HL-60 (cell line): Measurements from ENCODE around the gene TESK2.

Experiments used
- GABPA ChIP-seq: IDR thresholded peaks from 2 replicates; pipeline ENCODE4 v1.6.1; 2012; ENCODE audit warnings: low read depth
- POLR2AphosphoS5 ChIP-seq: IDR thresholded peaks from 2 replicates; pipeline ENCODE4 v1.6.1; 2012; ENCODE audit warnings: low read depth
- TF ChIP-seq, protein P1 (sequence below): IDR thresholded peaks from one replicate; pipeline ENCODE4 v1.5.1; 2011; ENCODE audit warnings: low read length, control low read depth, inconsistent platforms; ENCODE audit not compliant: insufficient read depth

DNA sequence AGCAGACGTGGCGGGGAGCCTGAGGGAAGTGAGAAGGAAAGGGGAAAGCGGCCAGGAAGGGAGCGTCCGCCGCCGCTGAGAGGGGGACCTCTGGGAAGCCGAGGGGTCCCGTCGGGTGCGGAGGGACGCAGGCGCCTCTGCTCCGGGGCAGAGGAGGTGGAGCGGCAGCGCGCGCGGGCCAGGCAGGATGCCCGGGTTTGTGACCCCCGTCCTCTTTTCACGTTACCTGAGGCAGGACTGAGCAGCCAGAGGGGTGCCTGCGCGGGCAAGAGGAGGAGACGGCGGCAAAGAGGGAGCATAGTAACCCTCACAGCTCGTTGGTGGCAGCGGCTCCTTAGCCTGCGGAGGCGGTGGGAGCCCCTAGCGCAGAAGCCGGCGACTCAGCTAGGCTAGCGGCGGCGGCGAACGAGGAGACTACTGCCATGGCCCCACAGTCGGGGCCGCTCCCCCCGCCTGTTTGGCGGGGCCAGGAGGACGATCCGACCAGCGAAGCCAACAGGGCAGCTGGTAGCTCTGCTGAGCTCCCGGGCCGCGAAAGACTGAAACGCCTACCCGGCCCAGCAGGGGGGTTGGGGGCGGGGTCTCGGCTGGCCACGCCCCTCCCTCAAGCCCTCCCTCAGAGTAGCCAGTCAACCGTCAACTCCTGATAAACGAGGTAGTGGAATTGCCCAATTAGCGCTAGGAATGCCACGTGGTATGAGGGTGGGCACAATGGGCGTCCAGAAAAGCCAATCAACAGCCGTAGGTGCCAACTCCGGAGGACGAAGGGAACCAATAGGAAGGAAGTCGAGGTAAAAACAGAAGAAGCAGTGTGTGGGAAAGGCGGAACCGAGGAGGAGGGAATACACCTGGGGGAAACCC lies at the start of gene TESK2:
- TF ChIP-seq, protein P1, sequence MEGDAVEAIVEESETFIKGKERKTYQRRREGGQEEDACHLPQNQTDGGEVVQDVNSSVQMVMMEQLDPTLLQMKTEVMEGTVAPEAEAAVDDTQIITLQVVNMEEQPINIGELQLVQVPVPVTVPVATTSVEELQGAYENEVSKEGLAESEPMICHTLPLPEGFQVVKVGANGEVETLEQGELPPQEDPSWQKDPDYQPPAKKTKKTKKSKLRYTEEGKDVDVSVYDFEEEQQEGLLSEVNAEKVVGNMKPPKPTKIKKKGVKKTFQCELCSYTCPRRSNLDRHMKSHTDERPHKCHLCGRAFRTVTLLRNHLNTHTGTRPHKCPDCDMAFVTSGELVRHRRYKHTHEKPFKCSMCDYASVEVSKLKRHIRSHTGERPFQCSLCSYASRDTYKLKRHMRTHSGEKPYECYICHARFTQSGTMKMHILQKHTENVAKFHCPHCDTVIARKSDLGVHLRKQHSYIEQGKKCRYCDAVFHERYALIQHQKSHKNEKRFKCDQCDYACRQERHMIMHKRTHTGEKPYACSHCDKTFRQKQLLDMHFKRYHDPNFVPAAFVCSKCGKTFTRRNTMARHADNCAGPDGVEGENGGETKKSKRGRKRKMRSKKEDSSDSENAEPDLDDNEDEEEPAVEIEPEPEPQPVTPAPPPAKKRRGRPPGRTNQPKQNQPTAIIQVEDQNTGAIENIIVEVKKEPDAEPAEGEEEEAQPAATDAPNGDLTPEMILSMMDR = no peak
- no peak for TF ChIP-seq POLR2AphosphoS5
- no peak for TF ChIP-seq GABPA
